Measurements from ENCODE around the gene INPP5B. TPM values are rescaled to one million over a fixed set of nuclear protein-coding genes. Genes with fewer than 3 reads are reported as not detected.

INPP5B gene
- total and polyA plus RNA-seq, 12 donors: 4.1 to 17.3 (median 12.5) TPM

GRCh38 chr1:37868466-37868865 is 78.4 kb downstream of the INPP5B start:
- 89 to 98% methylated on average over 2 of the region's 2 CpGs for WGBS, 2 donors
- no peaks in the 10 kb centered on the region for H3K4me1 ChIP-seq
- H3K4me3 ChIP-seq: no peak overlapping the region
- H3K9me3 ChIP-seq: no peaks in the 10 kb centered on the region
- ATAC-seq (no peak), DNase-seq (no peak)
- H3K36me3 ChIP-seq: peaks cover 0 to 100% (median 58%) of the 10 kb centered on the region in 9 donors
- H3K27ac ChIP-seq: no peak overlapping the region
- H3K27me3 ChIP-seq: no peaks in the 10 kb centered on the region
- intact Hi-C loops (cut with DNase I): loop anchor here in 2 of 10 donors (10.0 kb wide), 2 partner anchors 64 to 174 kb away; partner anchors contain the start of genes C1orf122 (in 1 of the 2), CDCA8 (in 1 of the 2) and YRDC (in 1 of the 2)
- TF ChIP-seq, protein P1, sequence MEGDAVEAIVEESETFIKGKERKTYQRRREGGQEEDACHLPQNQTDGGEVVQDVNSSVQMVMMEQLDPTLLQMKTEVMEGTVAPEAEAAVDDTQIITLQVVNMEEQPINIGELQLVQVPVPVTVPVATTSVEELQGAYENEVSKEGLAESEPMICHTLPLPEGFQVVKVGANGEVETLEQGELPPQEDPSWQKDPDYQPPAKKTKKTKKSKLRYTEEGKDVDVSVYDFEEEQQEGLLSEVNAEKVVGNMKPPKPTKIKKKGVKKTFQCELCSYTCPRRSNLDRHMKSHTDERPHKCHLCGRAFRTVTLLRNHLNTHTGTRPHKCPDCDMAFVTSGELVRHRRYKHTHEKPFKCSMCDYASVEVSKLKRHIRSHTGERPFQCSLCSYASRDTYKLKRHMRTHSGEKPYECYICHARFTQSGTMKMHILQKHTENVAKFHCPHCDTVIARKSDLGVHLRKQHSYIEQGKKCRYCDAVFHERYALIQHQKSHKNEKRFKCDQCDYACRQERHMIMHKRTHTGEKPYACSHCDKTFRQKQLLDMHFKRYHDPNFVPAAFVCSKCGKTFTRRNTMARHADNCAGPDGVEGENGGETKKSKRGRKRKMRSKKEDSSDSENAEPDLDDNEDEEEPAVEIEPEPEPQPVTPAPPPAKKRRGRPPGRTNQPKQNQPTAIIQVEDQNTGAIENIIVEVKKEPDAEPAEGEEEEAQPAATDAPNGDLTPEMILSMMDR (IDR thresholded peaks at IDR 0.05): no peak

DNA sequence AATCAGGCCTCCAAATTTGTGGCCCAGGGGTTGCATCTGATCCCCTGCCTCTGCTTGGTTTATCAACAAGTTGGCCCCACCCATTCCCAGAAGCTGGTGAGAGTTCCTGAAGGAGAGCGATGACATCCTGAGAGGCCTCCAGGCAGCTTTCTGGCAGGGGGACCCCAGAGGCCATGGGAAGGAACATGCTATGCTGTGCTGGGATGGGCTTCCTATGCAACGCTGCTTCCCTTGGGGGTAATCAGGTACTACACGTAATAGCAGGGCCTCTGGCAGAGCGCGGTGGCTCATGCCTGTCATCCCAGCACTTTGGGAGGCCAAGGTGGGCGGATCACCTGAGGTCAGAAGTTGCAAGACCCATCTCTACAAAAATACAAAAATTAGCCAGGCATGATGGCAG is 79.1 kb downstream of the INPP5B start:
- Histone ChIP-seq H3K27ac (no peak overlapping the region), H3K4me3 (no peak overlapping the region), H3K27me3 (no peaks in the 10 kb centered on the region), H3K9me3 (no peaks in the 10 kb centered on the region), H3K4me1 (no peaks in the 10 kb centered on the region), H3K36me3 (peaks cover 0 to 100% (median 51%) of the 10 kb centered on the region in 9 donors)
- no peak for ATAC-seq
- TF ChIP-seq, protein P1 (IDR thresholded peaks at IDR 0.05): no peak
- no peak for DNase-seq
- 78 to 82% methylated on average over 6 of the region's 6 CpGs for WGBS, 2 donors
- intact Hi-C loops (cut with DNase I): loop anchor here in 2 of 10 donors (10.0 kb wide), 2 partner anchors 63 to 173 kb away; partner anchors contain the start of genes C1orf122 (in 1 of the 2), CDCA8 (in 1 of the 2) and YRDC (in 1 of the 2)

GRCh38 chr1:37866491-37866890 is 80.4 kb downstream of the INPP5B start:
- Histone ChIP-seq H3K27me3 (no peaks in the 10 kb centered on the region), H3K9me3 (no peaks in the 10 kb centered on the region), H3K4me3 (no peak overlapping the region), H3K4me1 (no peaks in the 10 kb centered on the region), H3K27ac (no peak overlapping the region), H3K36me3 (peaks cover 0 to 100% (median 50%) of the 10 kb centered on the region in 9 donors)
- WGBS, 2 donors: 100% methylated on average over 1 of the region's 1 CpG
- DNase-seq (no peak), ATAC-seq (no peak)
- intact Hi-C loops (cut with DNase I): loop anchor here in 2 of 10 donors (10.0 kb wide), 2 partner anchors 62 to 172 kb away; partner anchors contain the start of genes C1orf122 (in 1 of the 2), CDCA8 (in 1 of the 2) and YRDC (in 1 of the 2)
- TF ChIP-seq, protein P1 (IDR thresholded peaks at IDR 0.05): no peak

DNA sequence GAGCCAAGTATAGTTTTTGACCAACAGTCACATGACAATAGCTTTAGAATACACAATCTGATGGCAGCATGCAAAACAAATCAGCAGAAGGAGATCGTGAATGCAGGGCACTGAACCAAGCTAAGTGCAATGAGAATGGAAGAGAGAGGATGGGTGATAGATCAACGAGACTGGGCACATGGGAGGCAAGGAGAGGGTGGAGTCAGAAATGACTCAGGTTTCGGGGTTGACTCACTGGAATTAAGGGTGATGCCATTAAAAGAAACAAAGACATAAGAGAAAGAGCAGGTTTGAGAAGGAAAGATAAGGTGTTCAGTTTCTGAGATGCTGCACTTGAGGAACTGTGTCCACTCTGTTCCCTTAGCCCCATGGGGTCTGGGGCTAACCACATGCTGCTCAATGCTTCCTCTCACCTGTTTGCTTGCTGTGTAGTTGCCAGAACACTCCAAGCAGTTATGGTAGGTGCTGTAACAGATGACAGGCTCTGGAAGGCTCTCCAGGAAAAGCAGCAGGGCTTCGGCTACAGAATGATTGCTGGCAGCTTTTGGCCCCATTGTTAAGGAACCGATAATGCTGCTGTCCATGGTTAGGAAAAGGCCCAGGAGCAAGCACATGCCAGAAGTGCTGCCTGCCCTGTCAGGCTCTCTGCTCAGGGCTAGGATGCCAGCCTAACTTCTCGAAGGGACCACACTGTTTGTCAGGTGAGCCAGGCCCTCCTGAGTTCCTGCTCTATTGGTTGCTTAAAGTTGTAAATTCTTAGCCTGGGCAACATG is 81.3 kb downstream of the INPP5B start:
- no peak overlapping the region for H3K4me3 ChIP-seq
- no peak for DNase-seq
- no peaks in the 10 kb centered on the region for H3K27me3 ChIP-seq
- H3K9me3 ChIP-seq: no peaks in the 10 kb centered on the region
- peaks cover 0 to 2% (median under 1%) of the 10 kb centered on the region in 9 donors for H3K4me1 ChIP-seq
- WGBS, 2 donors: 90 to 92% methylated on average over 6 of the region's 6 CpGs
- ATAC-seq: no peak
- TF ChIP-seq, protein P1 (IDR thresholded peaks at IDR 0.05): no peak
- H3K27ac ChIP-seq: no peak overlapping the region
- intact Hi-C loops (cut with DNase I): loop anchor here in 2 of 10 donors (10.0 kb wide), 2 partner anchors 61 to 171 kb away; partner anchors contain the start of genes C1orf122 (in 1 of the 2), CDCA8 (in 1 of the 2) and YRDC (in 1 of the 2)
- peaks cover 0 to 99% (median 48%) of the 10 kb centered on the region in 9 donors for H3K36me3 ChIP-seq
